HG03139 (cell line): ENCODE results near the gene SETBP1.

ENCODE experiments used
- ATAC-seq: cut with Tn5 transposase; IDR thresholded peaks from one replicate; pipeline ENCODE4 v1.9.1; 2021; ENCODE audit not compliant: unreplicated experiment

Gene SETBP1

DNA sequence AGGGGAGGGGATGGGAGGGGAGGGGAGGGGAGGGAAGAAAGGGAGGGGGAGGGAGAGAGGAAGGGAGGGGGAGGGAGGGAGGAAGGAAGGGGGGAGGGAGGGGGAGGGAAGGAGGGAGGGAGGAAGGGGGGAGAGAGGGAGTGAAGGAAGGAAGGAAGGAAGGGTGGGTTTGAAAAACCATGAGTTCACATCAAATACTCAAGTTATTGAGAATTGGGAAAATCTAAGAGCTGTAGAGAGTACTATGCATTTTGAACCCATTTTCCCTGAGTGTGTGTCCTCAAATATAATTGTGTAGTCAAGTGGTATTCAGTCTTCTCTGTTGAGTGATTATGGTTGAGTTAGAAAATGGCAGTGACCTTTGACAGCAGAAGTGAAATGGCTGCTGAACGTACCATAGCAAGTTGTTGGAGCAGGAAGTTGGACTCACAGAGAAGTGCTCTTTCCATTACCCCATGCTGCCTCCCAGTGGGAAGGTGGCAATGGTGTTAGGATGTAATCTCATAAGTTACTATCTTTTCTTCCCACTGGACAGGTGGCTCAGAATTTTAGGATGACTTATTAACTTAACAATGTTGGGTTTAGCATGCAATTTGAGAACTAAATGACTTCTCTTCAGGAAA is 214.6 kb downstream of the SETBP1 start:
- no peak for ATAC-seq

DNA sequence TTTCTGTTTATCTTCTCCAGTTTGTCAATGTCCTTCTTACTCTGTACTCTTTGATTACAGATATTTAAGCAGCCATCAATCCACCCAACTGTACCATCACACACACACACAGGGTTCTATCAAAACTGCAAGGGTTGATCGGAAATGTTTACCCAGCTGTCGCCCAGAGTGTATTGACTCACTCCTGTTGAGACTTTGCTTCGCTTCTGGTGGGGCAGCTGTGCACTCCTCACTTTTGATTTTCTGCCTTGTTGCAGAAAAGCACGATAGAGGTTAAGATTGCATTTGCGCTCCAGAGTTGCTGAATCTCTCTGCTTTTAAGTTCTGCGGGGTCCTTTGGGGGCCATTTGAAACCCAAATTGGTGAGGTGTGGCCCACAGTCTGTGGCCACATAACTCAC is 216.2 kb downstream of the SETBP1 start:
- ATAC-seq: no peak

DNA sequence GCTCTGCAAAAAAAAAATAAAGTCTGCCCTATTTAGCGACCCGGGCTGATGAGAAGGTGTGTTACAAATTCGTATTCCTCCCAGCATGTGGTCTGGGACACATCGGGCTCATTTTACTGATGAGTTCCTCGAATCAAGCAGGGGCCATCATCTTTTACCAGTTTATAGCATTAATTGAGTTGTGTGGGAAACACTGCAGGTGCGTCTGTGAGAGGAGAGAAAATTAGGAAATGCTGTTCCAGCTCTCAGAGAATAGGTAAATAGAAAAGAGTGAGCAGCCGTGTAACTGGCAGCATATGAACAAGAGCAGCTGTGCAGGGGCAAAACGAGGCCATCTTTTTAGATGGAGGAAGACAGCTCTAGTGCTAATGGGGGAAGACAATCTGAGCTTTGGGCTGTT is 216.7 kb downstream of the SETBP1 start:
- ATAC-seq: no peak

DNA sequence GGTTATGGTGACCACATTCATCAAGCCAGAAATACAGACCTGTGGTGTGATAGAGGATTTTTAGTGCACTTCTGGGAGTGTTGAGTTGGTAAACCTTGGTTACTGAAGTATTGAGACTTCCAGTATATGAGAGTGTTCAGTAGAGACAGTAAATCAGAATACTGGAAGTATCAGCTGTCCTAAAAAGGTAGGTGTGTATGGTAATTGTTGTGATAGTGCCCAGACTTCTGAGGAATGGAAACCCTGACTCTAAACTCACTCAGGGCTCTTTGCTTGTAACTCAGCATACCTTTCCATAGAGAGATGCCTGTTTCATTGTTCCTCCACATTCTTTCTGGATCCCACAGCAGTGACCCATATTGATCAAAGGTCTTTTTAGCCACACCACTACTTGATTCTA is 217.1 kb downstream of the SETBP1 start:
- ATAC-seq: no peak

DNA sequence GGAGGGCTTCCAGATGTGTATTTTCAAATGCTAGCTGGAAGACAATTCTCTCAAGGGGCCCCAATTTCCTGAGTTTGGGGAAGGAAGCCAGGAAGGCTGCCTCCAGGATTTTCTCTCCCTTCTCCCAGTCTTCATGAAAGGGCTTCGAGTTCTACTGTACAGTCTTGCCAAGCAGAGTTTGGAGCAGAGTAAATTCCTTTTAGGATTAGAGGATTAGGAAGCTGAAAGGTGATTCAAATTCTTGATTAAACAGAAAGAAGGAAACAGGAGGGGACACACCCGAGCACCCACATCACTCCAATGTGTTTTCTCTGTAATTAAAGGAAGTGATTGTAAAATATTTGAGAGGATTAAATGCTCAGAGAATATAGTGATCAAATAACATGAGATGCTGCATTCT is 217.8 kb downstream of the SETBP1 start:
- ATAC-seq: no peak

DNA sequence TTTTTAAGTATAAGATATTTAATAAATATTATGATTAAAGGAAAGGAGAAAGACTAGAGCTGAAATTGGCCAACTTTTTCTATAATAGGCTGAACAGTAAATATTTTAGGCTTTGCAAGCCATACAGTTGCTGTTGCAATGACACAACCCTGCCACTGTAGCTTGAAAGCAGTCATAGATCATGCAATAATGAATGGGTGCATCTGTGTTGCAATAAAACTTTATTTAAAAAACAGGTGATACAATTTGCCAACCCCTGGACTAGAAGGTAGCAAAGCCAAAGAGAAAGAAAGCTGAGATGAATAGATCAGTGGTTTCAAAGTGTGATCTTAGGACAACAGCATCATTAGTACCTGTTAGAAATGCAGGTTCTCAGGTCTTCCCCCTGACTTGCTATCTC is 219.1 kb downstream of the SETBP1 start:
- no peak for ATAC-seq

DNA sequence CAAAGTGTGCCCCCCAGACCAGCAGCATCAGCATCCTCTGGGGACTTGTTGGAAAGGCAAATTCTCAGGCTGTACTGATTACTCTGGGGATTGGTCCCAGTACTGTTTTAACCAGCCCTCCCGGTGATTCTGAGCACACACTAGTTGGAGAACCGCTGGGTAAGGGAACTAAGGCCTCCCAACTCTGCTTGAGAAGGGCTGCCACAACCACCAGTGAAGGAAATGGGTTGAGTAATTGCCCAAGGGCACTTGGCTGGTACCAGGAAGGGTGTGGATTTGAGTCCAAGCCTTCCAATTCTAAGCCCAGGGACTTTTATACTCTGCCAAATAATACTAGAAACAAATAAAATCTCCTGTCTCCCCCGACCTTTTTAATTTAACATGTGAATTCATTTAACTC is 219.9 kb downstream of the SETBP1 start:
- ATAC-seq: no peak

DNA sequence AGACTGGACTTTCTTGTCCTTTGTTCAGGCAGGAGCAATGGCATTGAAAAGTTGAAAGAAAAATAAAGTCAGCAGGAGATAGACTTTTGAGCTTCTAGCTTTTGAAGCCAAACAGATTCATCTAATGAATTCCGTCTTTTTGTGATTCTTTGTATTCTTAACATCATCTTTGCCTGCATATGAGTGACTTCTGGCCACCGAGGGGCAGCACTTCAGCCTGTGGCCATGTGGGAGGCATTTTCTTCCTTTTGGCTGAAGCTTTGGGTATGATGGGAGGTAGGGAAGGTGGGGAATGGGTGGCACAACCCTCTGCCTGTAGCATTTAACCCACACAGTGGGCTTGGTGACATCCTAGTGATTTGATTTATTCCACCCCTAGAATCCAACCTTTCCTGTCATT is 220.6 kb downstream of the SETBP1 start:
- no peak for ATAC-seq

DNA sequence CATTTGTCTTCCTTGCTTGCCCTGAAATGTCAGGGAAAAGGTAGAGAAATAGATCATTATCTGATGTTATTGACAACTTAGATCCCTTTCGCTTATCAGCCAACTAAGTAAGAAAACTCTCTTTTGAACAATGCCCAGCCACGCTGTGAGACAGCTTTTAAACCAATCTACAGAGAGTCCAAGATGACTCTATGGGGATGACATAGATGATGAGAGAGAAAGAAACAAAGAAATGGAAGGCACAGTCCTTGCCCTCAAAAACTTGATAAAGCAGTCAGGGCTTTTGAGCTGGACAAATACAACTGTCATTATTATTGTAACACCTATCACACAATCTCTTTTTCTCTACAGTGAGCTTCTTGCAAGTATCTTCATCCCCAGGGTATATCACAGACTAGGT is 222.6 kb downstream of the SETBP1 start:
- ATAC-seq: no peak

DNA sequence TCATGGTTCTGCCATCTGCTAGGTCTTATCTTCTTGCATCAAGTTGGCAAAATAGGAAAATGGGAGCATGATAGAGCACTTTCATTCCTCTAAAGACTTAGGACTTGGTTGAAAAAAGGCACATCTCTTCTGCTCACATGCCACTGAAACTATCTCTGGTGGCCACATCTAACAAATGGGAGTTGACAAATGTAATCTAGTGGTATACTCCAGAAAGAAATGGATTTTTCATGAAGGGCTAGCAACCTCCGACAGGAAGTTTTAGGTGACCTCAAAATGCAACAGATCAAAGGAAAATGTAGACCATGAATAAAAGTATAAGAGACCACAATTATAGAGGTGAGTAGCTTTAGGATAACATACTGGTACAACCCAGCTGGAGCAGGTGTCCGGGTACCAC is 224.1 kb downstream of the SETBP1 start:
- ATAC-seq: no peak

DNA sequence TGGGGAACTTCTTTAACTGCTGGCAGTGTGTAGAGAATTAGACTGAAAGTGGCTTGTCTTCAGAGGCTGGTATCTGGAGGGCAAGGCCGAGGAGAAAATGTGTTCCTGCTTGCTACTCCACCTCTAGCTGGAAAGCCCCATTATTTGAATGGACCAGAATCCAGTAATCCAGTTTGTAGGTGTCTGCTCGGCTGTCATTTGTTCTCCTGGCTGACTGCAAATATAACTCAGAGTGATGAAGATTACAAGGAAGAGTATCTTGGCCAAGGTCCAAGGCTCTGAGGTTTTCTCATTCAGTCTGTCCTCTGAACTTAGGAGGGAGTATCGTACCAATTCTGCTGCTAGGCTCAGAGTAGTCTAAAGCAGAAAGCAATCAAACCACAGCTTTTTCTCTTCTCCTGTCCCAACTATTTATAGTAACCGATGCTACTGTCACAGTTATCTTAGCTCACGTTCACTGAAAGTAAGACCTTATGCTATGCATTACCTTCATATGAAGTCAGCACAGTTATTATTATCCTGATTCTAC is 228.6 kb downstream of the SETBP1 start:
- peak; percentile 71 for ATAC-seq

DNA sequence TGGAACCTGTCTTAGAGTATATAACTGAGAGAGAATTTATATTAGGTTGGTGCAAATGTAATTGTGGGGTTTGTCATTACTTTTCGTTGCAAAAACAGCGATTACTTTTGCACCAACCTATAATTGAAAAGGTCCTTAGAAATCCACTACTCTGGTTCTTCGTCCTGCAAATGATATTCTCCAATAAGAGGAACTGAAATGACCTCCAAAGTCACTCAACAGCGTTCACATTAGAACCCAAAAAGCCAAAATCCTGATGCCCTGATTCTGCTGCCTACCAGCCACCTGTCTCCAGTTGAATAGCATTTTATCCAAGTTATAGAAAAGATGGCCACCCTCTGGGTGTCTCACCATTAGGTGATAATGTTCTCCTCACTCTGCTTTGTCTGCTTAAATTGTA is 230.6 kb downstream of the SETBP1 start:
- ATAC-seq: no peak

DNA sequence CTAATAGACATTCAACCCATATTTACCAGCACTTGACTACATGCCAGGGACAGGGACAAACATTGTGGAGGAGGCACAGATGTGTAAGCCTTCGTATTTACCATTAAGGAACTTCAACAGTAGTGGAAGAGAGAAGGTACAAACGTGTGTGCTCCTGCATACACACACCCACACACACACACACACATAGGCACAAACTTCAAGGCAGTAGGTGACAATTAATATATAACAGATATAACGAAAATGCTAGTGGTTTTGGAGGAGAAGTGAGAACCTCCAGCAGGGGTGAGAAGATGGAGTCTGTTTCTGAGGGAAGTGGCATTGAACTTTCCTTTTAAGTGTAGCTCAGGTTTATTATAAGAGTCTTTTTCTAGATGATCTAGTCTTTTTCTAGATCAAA is 231.1 kb downstream of the SETBP1 start:
- no peak for ATAC-seq

DNA sequence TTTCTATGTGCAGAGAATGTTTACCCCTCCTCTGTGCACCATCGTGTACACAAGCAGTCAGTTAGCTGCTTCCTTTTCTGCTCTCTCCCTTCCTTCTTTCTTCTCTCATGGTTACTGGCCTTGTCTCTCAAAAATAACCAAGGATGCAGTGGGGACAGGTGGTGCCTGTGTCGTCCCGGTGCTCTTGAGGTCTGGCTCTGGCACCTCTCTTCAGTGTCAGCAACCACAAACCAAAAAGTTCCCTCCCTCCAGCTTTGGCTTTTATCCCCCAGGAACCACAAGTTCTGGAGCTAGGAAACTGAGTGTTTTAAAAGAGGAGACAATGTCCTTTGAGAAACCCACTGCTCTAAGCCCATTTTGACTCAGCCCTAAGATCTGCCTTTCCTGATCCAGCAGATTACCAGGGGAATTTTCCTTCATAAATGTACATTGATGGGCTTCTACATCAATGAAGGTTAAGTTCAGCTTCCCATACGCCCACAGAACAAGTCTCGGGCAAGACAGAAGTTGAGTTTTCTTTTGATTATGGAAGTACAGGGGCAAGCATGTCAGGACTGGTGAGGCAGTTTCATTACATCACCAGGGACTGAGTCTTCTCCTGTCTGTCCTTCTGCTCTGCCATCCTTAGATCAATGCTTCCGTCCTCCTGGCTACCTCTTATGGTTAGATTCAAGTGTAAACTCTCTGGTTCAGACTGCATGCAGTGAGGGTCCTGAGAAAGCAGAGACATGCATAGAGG is 232.2 kb downstream of the SETBP1 start:
- no peak for ATAC-seq

DNA sequence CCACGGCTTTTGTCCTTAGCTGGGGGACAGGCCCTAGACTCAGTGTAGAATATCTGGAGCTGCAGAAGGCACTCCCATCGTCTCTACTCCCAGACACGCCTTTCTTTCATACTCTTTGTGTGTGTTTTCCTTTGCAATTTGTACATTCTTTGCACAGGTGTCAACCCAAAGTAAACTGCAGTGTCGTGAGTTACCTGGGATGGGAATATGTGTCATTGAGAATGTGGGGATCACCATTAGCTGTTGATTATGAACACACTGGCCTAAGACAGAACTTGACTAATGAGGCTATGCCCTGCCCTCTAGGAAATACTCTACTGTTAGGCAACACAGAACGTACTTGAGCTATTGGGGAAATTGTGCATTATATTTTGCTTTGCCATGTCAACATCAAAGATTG is 233.3 kb downstream of the SETBP1 start:
- ATAC-seq: no peak

DNA sequence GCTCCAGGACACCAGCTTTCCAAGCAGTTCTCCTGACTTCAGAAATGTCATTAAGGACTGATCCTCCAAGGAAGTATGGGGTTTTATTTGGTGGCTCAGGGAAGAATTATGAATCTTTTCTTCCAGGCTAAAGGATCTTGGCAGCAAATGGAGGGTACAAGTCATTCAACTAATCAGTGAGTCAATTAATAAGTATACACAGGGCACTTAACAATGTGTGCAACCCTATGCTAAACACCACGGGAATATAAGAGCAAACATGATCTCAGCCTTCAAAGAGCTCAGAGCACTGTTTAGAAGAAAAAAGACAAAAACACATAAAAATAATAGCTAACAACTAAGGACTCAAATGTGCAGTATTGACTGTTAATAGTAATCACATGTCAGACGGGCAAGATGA is 234.5 kb downstream of the SETBP1 start:
- ATAC-seq: no peak

DNA sequence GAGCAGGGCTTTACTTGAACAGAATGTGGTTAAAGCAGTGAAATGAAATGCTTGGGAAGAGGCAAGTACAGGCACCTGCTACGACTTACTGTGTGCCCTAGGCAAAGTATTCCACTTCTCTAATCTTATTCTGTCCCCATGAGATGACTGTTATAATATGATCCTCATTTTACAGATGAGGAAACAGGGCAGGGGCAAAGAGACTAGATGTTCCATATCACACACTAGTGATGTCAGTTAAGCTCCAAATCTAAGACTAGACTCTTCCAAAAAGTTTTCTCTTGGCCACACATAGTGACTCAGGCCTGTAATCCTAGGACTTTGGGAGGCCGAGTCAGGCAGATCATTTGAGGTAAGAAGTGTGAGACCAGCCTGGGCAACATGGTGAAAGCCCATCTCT is 235.0 kb downstream of the SETBP1 start:
- ATAC-seq: no peak

DNA sequence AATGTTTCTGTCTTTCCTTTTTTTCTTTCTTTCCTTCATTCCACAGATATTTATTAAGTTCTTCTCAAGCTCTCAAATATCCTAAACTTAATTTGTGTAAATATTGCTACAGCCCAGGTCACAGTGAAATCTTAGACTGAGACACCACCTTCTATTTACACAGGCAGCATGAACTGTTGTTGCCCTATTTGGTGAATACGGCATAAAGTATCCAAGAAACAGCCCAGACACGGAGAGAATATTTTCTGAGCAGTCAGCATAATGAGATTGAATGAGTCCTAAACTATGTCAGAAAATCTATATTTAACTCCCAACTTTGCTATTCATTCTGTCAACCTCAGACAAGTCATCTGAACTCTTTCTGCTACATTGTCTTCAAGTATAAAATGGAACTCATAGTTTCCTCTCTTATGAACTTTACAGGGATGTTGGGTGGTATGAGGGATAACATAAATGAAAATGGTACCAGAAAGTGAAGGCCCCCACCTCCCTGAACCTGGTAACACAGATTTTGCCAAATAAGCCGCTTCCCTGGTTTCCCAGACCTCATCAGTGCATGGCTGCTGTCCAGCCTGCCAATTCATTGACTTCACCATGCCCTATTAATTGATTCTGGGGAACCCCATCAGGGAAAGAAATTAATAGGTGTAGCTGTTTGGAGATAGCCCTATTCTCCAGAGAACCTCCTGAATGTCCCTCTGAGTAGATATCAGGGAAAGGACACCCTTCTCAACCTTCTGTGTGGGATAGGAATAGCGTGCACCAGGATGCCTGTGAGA is 235.9 kb downstream of the SETBP1 start:
- no peak for ATAC-seq

DNA sequence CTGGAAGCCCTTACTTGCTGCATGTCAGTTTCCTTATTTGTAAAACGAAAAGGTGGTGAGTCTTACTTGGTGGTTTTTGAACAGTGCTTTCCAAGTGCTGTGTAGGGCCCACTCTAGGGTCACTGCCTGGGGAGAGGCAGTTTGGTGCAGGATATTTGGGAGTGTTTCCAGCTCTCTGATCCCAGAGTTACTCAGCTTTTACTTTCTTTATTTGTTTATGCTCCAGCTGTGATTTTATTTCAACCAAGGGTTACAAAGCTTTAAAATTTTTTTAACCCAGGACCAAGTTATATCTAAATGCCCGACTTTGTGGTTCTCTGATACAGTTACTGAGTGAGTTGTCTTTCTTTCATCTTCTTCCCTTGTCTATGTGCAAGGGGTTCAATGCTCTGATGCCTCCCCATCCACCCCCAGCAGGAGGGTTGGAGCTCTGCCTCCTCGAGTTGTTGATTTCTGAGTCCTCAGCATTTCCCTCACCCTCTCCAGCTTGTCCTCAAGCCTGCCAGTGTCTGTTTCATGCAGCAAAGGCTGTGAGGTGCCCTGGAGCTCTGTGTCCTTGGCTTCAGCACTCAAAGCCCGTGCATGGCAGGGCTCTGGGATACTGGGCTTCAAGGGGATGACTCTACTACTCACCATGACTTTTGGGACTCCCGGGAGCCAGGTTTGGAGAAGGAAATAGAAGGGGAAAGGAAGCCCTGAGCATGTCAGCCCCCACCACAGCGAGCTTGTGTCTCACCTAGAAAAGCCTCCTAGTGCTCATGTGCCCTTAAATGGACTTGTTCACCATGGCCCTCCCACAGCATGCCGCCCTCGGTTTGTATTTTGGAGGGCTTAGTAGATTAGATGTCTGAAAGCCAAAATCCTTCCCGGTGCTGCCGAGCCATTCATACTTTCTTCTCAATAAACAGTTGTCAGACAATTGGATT is 236.8 kb downstream of the SETBP1 start:
- no peak for ATAC-seq

DNA sequence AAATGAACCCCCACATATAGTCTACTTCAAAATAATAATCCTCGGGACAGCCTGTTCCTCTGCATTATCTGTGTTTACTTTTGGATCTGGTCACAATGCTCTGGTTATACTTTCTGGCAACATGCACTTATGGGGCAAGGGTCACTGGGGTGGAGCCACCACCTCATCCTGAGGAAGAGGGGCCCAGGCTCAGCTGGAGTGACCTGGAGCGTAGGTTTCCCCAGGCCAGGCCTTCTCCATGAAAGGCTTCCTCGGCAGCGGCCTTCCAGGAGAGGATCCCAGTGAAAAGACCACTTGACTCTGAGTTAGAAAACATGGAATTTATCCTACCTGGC is 237.4 kb downstream of the SETBP1 start:
- no peak for ATAC-seq

DNA sequence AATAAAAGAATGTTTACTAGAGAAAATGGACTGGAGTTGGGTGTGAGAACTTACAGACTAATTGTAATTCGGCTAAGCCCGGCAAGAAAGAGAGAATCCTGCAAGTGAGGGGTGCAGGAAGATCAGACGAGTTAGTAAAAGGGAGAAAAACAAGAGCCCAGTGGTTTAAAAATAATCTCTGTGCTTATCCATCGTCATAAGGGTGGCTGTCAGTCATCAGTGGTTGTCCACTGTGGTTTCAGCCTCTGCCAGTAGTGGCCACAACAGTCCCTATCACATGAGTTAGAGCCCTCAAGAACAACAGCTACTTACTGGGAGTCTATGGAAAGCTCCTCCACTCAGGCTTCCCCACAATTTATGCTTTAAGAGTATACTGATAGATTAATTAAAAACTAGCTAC is 239.8 kb downstream of the SETBP1 start:
- no peak for ATAC-seq
